Measurements from ENCODE around the gene KLHL28.

Gene KLHL28

DNA sequence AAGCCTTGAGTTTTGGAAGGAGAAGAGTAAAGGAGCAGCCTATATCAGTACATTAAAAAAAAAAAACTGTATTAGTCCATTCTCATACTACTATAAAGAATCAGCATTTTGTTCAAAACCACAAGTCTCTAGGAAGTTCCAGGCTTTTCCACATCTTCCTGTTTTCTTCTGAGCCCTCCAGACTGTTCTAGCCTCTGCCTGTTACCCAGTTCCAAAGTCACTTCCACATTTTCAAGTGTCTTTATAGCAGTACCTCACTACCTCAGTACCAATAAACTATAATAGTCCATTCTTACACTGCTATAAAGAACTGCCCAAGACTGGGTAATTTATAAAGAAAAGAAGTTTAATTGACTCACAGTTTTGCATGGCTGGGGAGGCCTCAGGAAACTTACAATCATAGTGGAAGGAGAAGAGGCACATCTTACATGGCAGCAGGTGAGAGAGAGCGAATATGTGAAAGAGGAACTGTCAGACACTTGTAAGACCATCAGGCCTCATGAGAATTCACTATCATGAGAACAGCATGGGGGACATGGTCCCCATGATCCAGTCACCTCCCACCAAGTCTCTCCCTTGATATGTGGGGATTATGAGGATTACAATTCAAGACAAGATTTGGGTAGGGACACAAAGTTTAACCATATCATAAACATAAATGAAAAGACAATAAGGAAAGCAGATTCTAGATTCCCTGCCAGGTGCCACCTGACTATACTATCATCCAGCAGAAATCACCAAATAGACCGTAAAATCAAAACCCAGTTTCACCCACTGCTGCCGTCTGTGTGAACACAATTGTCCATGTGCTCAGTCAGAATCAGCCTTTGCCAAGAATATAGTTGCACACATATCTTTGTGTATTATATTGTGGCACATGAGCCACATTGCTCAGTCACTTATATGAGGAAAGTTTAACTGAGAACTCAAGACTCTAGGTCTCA, 28.0 kb upstream of the KLHL28 start:
- Histone ChIP-seq H3K27me3 (replicated peaks; ENCODE audit: control insufficient read depth, insufficient read depth, low read length) (no peaks in the 10 kb centered on the region), H3K4me3 (replicated peaks; ENCODE audit: low read depth, low read length) (no peak overlapping the region), H3K36me3 (ENCODE audit: control insufficient read depth, insufficient read depth, low read length) (no peaks in the 10 kb centered on the region; the same call in 1 of the 2 replicates)
- DNase-seq (ENCODE audit: extremely low read depth, insufficient read length): no peak
- TF ChIP-seq, protein P1, sequence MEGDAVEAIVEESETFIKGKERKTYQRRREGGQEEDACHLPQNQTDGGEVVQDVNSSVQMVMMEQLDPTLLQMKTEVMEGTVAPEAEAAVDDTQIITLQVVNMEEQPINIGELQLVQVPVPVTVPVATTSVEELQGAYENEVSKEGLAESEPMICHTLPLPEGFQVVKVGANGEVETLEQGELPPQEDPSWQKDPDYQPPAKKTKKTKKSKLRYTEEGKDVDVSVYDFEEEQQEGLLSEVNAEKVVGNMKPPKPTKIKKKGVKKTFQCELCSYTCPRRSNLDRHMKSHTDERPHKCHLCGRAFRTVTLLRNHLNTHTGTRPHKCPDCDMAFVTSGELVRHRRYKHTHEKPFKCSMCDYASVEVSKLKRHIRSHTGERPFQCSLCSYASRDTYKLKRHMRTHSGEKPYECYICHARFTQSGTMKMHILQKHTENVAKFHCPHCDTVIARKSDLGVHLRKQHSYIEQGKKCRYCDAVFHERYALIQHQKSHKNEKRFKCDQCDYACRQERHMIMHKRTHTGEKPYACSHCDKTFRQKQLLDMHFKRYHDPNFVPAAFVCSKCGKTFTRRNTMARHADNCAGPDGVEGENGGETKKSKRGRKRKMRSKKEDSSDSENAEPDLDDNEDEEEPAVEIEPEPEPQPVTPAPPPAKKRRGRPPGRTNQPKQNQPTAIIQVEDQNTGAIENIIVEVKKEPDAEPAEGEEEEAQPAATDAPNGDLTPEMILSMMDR (IDR thresholded peaks at IDR 0.05; ENCODE audit: insufficient read depth, low read length, poor library complexity, severe bottlenecking): no peak

DNA sequence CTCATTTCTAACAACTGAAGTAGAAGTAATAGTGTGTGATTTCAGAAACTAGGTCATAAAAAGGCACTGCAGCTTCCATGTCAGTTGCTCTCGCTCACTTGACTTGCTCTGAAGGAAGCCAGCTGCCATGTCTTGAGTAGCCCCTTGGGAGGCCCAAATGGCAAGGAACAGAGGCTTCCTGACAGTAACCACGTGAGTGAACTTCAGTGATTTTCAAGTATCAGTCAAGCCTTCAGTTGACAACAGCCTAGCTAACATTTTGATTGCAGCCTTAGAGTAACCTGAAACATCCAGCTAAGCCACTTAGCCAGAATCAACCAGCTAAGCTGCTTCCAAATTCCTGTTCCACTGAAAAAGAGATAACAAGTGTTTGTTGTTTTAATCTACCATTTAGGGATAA, 26.9 kb upstream of the KLHL28 start:
- H3K36me3 ChIP-seq (ENCODE audit: control insufficient read depth, insufficient read depth, low read length): no peaks in the 10 kb centered on the region; the same call in 1 of the 2 replicates
- no peak for DNase-seq (ENCODE audit: extremely low read depth, insufficient read length)
- TF ChIP-seq, protein P1 (IDR thresholded peaks at IDR 0.05; ENCODE audit: insufficient read depth, low read length, poor library complexity, severe bottlenecking): no peak
- H3K27me3 ChIP-seq (replicated peaks; ENCODE audit: control insufficient read depth, insufficient read depth, low read length): no peaks in the 10 kb centered on the region
- H3K4me3 ChIP-seq (replicated peaks; ENCODE audit: low read depth, low read length): no peak overlapping the region

DNA sequence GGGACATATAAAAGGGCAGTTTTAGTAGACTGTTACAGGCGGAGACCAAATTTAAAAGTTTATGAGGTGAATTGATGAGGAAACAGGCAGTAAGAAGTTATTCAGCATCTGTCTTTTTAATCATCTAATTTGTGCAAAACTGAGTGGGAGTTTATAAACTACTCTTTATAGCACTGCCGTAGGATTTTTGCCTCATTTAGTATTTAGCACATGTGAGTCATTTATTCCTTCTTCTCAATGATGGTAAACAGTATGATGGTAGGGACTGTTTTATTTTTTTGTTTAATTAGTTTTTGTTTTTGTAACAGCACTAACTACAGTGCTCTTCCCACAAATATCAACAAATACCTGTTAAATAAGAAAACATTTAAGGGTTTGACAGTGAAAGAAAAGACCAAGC, 20.8 kb upstream of the KLHL28 start:
- Histone ChIP-seq H3K36me3 (ENCODE audit: control insufficient read depth, insufficient read depth, low read length) (no peaks in the 10 kb centered on the region), H3K4me3 (replicated peaks; ENCODE audit: low read depth, low read length) (no peak overlapping the region), H3K27me3 (replicated peaks; ENCODE audit: control insufficient read depth, insufficient read depth, low read length) (no peaks in the 10 kb centered on the region)
- DNase-seq (ENCODE audit: extremely low read depth, insufficient read length): no peak
- TF ChIP-seq, protein P1 (IDR thresholded peaks at IDR 0.05; ENCODE audit: insufficient read depth, low read length, poor library complexity, severe bottlenecking): no peak

DNA sequence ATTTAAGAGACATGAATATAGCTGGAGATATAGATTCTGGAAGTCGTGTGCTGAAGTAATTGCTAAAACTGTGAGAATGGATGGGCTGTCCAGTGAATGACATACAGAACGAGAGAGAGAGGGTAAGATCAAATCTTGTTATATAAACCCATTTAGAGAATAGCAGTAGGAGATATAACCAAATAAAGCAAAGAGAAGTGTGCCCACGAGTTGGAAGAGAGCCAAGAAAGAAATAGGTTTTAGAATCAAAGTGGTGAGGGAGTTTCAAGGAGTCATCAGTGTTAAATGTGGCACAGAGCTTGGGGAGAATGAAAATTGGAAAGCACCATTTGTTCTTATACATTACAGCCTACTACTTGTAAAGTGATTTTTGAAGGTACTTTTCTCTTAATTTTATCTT, 19.5 kb upstream of the KLHL28 start:
- DNase-seq (ENCODE audit: extremely low read depth, insufficient read length): no peak
- TF ChIP-seq, protein P1 (IDR thresholded peaks at IDR 0.05; ENCODE audit: insufficient read depth, low read length, poor library complexity, severe bottlenecking): no peak
- no peaks in the 10 kb centered on the region for H3K36me3 ChIP-seq (ENCODE audit: control insufficient read depth, insufficient read depth, low read length)
- no peaks in the 10 kb centered on the region for H3K27me3 ChIP-seq (replicated peaks; ENCODE audit: control insufficient read depth, insufficient read depth, low read length)
- H3K4me3 ChIP-seq (replicated peaks; ENCODE audit: low read depth, low read length): no peak overlapping the region

DNA sequence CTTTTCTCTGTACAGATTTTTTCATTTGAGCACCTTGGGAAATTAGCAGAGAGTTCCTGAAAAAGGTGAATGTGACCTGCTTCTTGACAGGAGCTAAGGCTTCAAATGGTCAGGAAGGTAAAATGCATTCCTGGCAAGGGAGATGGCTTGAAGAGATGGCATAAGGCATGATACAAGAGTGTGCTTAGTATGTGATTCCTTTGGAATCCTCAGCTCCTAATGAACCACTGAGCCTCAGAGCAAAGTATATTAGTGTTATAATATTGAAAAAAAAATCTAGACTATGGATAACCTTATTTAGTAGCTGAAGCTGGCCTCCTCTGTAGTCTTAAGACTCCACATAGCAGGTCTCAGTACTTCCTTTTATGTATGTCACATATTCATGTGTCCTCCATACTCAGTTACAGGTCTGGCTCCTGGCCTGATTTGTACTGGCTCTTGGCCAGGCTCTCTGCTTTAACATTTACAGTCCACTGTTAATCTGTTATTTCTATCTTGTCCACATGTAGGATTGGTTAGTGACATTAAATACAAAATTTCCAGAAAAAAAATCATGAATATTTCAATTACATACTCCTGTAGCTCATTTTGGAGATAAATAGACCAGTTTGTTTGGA, 18.1 kb upstream of the KLHL28 start:
- Histone ChIP-seq H3K36me3 (ENCODE audit: control insufficient read depth, insufficient read depth, low read length) (no peaks in the 10 kb centered on the region), H3K4me3 (replicated peaks; ENCODE audit: low read depth, low read length) (no peak overlapping the region), H3K27me3 (replicated peaks; ENCODE audit: control insufficient read depth, insufficient read depth, low read length) (no peaks in the 10 kb centered on the region)
- TF ChIP-seq, protein P1 (IDR thresholded peaks at IDR 0.05; ENCODE audit: insufficient read depth, low read length, poor library complexity, severe bottlenecking): no peak
- DNase-seq (ENCODE audit: extremely low read depth, insufficient read length): no peak
